ENCODE results near the gene GAB2. TPM values are rescaled to one million over a fixed set of nuclear protein-coding genes. Genes with fewer than 3 reads are reported as not detected.

Gene GAB2
- total RNA-seq, 4 donors from 2014 or later, result 18.0 to 42.4 (median 26.0) TPM

- Histone ChIP-seq H3K36me3 (peaks cover 0 to 12% (median 0%) of the 10 kb centered on the region in 4 donors), H3K27me3 (no peaks in the 10 kb centered on the region), H3K9me3 (no peaks in the 10 kb centered on the region), H3K27ac (replicated peaks in 1 of 4) (no peak overlapping the region), H3K4me1 (peaks cover 0 to 7% (median 2%) of the 10 kb centered on the region in 4 donors), H3K4me3 (no peak overlapping the region)
- no peak for TF ChIP-seq CTCF (IDR thresholded peaks at IDR 0.05)
- intact Hi-C loops (cut with DNase I), result no loop called here
- WGBS, result 94% methylated on average over 1 of the region's 1 CpG
- DNase-seq (ENCODE audit: extremely low spot score), result no peak
These were observed 9.2 kb upstream of the GAB2 start for GRCh38 chr11:78426845-78427244.

- no peak for TF ChIP-seq CTCF (IDR thresholded peaks at IDR 0.05)
- TF ChIP-seq POLR2AphosphoS5 (IDR thresholded peaks at IDR 0.05), result no peak
- TF ChIP-seq EP300 (IDR thresholded peaks at IDR 0.05), result no peak
- WGBS, result 49% methylated on average over 4 of the region's 4 CpGs
- intact Hi-C loops (cut with DNase I), result no loop called here
- no peaks in the 10 kb centered on the region for H3K9me3 ChIP-seq
- H3K27me3 ChIP-seq, result no peaks in the 10 kb centered on the region
- peaks cover 0 to 12% (median 0%) of the 10 kb centered on the region in 4 donors for H3K36me3 ChIP-seq
- H3K4me3 ChIP-seq, result no peak overlapping the region
- peaks cover 4 to 11% (median 6%) of the 10 kb centered on the region in 4 donors for H3K4me1 ChIP-seq
- peak overlapping the region in 2 of 4 donors; percentile 13 to 37 for H3K27ac ChIP-seq (replicated peaks in 1 of 4)
- DNase-seq (ENCODE audit: extremely low spot score), result no peak
These were observed 7.9 kb upstream of the GAB2 start for GRCh38 chr11:78425399-78426070.

- no peak for TF ChIP-seq POLR2AphosphoS5 (IDR thresholded peaks at IDR 0.05)
- TF ChIP-seq CTCF (IDR thresholded peaks at IDR 0.05), result no peak
- intact Hi-C loops (cut with DNase I), result no loop called here
- Histone ChIP-seq H3K4me3 (no peak overlapping the region), H3K36me3 (peaks cover 0 to 3% (median 0%) of the 10 kb centered on the region in 4 donors), H3K27ac (replicated peaks in 1 of 4) (peak overlapping the region in 2 of 4 donors; percentile 13 to 37), H3K27me3 (no peaks in the 10 kb centered on the region), H3K9me3 (no peaks in the 10 kb centered on the region), H3K4me1 (peaks cover 12 to 20% (median 16%) of the 10 kb centered on the region in 4 donors)
- 69% methylated on average over 7 of the region's 7 CpGs for WGBS
- no peak for DNase-seq (ENCODE audit: extremely low spot score)
These were observed 7.0 kb upstream of the GAB2 start for GRCh38 chr11:78424334-78425270.

GRCh38 chr11:78423241-78423640 lies 5.6 kb upstream of the GAB2 start:
- no peak overlapping the region for H3K27ac ChIP-seq (replicated peaks in 1 of 4)
- intact Hi-C loops (cut with DNase I), result no loop called here
- no peaks in the 10 kb centered on the region for H3K36me3 ChIP-seq
- no peak overlapping the region for H3K4me3 ChIP-seq
- no peaks in the 10 kb centered on the region for H3K27me3 ChIP-seq
- peaks cover 25 to 34% (median 29%) of the 10 kb centered on the region in 4 donors for H3K4me1 ChIP-seq
- 67% methylated on average over 2 of the region's 2 CpGs for WGBS
- no peak for DNase-seq (ENCODE audit: extremely low spot score)
- H3K9me3 ChIP-seq, result no peaks in the 10 kb centered on the region
- TF ChIP-seq EP300 (IDR thresholded peaks at IDR 0.05) (no peak), POLR2AphosphoS5 (IDR thresholded peaks at IDR 0.05) (no peak), POLR2A (IDR thresholded peaks at IDR 0.05; ENCODE audit: low read depth) (no peak), CTCF (IDR thresholded peaks at IDR 0.05) (no peak)
